SJCRH30 (cell line): ENCODE measurements around the gene BBIP1. TPM values are rescaled to one million over a fixed set of nuclear protein-coding genes. Genes with fewer than 3 reads are reported as not detected.

Source experiments
- DNase-seq, 2 experiments: peaks; one replicate each; pipeline ENCODE4 v3.0.0-alpha.2; 2015 to 2020
- H3K27ac ChIP-seq: fragments of 250-450 bp; sonication (Bioruptor Pico); 2 replicates; pipeline ENCODE4 v1.5.1; 2020; ENCODE audit warnings: mild to moderate bottlenecking, moderate library complexity
- H3K27me3 ChIP-seq: fragments of 250-450 bp; sonication (Bioruptor Pico); 2 replicates; pipeline ENCODE4 v1.5.1; 2020; ENCODE audit warnings: mild to moderate bottlenecking, moderate library complexity
- H3K36me3 ChIP-seq: fragments of 250-450 bp; sonication (Bioruptor Pico); 2 replicates; pipeline ENCODE4 v1.5.1; 2020; ENCODE audit warnings: mild to moderate bottlenecking, moderate library complexity
- H3K4me1 ChIP-seq: fragments of 250-450 bp; sonication (Bioruptor Pico); 2 replicates; pipeline ENCODE4 v1.5.1; 2020; ENCODE audit warnings: mild to moderate bottlenecking, moderate library complexity
- H3K4me3 ChIP-seq: fragments of 250-450 bp; sonication (Bioruptor Pico); 2 replicates; pipeline ENCODE4 v1.5.1; 2020; ENCODE audit warnings: mild to moderate bottlenecking, moderate library complexity
- H3K9me3 ChIP-seq: fragments of 250-450 bp; sonication (Bioruptor Pico); replicated peaks from 2 replicates; pipeline ENCODE4 v1.5.1; 2020; ENCODE audit warnings: mild to moderate bottlenecking, moderate library complexity
- total RNA-seq: library from RNA; depleted of rRNA; stranded (reverse); fragments of >200 nt; shearing (Covaris generic); gene quantifications from 2 replicates; pipeline ENCODE4 v1.2.3, GENCODE V29; 2014

BBIP1 gene
- total RNA-seq, 1 experiment from 2014 or later, result 57.0 TPM

GRCh38 chr10:110865809-110866482, 53.0 kb downstream of the BBIP1 start:
- no peak for DNase-seq
- H3K27ac ChIP-seq, result peak overlapping the region; percentile 85
- peaks cover 43% of the 10 kb centered on the region for H3K4me1 ChIP-seq
- H3K4me3 ChIP-seq, result no peak overlapping the region
- no peaks in the 10 kb centered on the region for H3K27me3 ChIP-seq
- no peaks in the 10 kb centered on the region; the same call in 1 of the 2 replicates for H3K9me3 ChIP-seq
- no peaks in the 10 kb centered on the region for H3K36me3 ChIP-seq

- peak overlapping the region; percentile 15 for H3K4me3 ChIP-seq
Observed at GRCh38 chr10:110865186-110865808, 53.7 kb downstream of the BBIP1 start.

GRCh38 chr10:110864662-110865140, 54.3 kb downstream of the BBIP1 start:
- Histone ChIP-seq H3K4me1 (peaks cover 49% of the 10 kb centered on the region), H3K9me3 (no peaks in the 10 kb centered on the region; the same call in 1 of the 2 replicates), H3K27ac (peak overlapping the region; percentile 85), H3K27me3 (no peaks in the 10 kb centered on the region), H3K36me3 (no peaks in the 10 kb centered on the region), H3K4me3 (peak overlapping the region; percentile 15)
- DNase-seq, result peak; percentile 51 to 66

More at GRCh38 chr10:110865186-110865808, 53.7 kb downstream of the BBIP1 start:
- Histone ChIP-seq H3K27ac (peak overlapping the region; percentile 85), H3K4me1 (peaks cover 44% of the 10 kb centered on the region), H3K9me3 (no peaks in the 10 kb centered on the region; the same call in 1 of the 2 replicates), H3K36me3 (no peaks in the 10 kb centered on the region), H3K27me3 (no peaks in the 10 kb centered on the region)
- peak; percentile 68 to 70 for DNase-seq

- Histone ChIP-seq H3K27me3 (no peaks in the 10 kb centered on the region), H3K9me3 (no peaks in the 10 kb centered on the region; the same call in 1 of the 2 replicates), H3K4me1 (peaks cover 49% of the 10 kb centered on the region), H3K27ac (no peak overlapping the region), H3K36me3 (no peaks in the 10 kb centered on the region), H3K4me3 (no peak overlapping the region)
- DNase-seq, result no peak
Observed at GRCh38 chr10:110863956-110864355, 55.0 kb downstream of the BBIP1 start.

DNA sequence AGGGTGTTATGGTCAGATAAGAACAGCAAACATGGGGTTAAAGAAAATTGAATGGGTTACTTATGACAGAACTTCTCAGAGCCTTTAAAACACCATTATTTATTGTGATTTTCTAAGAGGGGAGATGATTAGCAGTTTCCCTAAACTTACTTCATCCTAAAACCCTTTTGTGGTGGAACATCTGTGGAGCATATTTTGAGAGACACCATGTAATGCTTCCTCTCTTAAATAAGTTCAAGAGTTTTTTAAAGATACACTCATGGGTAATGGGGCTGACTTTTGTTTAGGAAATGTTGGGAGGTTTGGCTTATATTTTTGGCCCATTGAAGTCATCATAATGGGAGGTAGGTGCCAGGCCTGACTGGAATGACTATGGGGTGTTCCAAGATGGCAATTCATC, 55.6 kb downstream of the BBIP1 start:
- Histone ChIP-seq H3K27me3 (no peaks in the 10 kb centered on the region), H3K4me1 (peaks cover 52% of the 10 kb centered on the region), H3K27ac (no peak overlapping the region), H3K9me3 (no peaks in the 10 kb centered on the region; the same call in 1 of the 2 replicates), H3K36me3 (no peaks in the 10 kb centered on the region), H3K4me3 (no peak overlapping the region)
- DNase-seq, result no peak

GRCh38 chr10:110862961-110863360, 56.0 kb downstream of the BBIP1 start:
- Histone ChIP-seq H3K36me3 (no peaks in the 10 kb centered on the region), H3K4me1 (peaks cover 54% of the 10 kb centered on the region), H3K4me3 (no peak overlapping the region), H3K27ac (no peak overlapping the region), H3K27me3 (no peaks in the 10 kb centered on the region), H3K9me3 (no peaks in the 10 kb centered on the region; the same call in 1 of the 2 replicates)
- no peak for DNase-seq

DNA sequence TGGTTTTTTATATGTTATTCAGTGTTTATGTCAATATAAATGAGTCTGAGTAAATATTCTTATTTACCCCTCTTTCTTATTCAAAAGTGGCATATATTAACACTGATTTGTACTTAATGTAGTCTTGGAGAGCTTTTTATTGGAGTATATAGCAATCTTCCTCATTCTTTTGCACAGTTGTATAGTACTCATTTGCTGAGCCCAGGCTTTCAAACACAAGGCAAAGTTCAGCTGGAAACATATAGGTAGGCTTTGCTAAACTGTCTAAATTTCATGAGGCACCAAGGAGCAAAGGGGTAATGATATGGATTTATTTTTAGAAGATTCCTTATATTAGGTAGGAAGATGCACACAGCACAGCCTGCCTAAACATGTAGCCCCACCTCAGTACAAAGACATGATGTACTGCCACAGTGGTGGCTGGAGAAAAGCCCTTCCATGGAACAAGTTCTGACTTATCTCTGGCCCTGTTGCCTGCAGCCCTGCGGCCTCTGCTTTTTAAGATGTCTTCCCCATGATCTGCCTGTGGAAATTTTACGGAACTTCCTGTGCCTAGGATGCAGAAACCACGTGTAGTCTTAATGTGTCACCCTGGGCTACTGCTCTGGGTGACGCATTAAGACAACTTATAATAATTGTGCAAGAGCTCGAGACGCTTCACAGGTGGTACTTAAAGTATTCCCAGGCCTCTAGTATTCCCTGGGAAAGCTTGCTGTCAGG, 56.9 kb downstream of the BBIP1 start:
- no peak for DNase-seq
- no peak overlapping the region for H3K27ac ChIP-seq
- H3K36me3 ChIP-seq, result no peaks in the 10 kb centered on the region
- no peaks in the 10 kb centered on the region for H3K27me3 ChIP-seq
- H3K4me3 ChIP-seq, result no peak overlapping the region
- H3K4me1 ChIP-seq, result peaks cover 53% of the 10 kb centered on the region
- H3K9me3 ChIP-seq, result no peaks in the 10 kb centered on the region; the same call in 1 of the 2 replicates

DNA sequence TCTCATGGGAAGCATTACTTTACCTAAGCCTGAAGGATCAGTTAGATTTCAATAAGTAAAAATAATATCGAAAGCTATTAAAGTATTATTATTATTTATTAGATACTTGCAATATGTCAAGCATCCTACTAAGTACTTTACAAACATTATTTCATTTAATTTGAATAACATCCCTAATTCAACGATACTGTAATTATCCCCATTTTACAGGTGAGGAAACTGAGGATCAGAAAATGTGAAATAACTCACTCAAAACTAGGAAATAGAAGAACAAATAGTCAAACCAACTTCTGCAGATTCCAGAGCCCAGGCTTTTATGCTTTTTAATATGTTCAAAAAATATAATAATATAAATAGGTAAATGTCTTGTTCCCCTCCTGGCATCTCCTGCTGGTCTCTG, 57.5 kb downstream of the BBIP1 start:
- Histone ChIP-seq H3K36me3 (no peaks in the 10 kb centered on the region), H3K4me1 (peaks cover 47% of the 10 kb centered on the region), H3K4me3 (no peak overlapping the region), H3K27me3 (no peaks in the 10 kb centered on the region), H3K27ac (no peak overlapping the region), H3K9me3 (no peaks in the 10 kb centered on the region; the same call in 1 of the 2 replicates)
- no peak for DNase-seq

DNA sequence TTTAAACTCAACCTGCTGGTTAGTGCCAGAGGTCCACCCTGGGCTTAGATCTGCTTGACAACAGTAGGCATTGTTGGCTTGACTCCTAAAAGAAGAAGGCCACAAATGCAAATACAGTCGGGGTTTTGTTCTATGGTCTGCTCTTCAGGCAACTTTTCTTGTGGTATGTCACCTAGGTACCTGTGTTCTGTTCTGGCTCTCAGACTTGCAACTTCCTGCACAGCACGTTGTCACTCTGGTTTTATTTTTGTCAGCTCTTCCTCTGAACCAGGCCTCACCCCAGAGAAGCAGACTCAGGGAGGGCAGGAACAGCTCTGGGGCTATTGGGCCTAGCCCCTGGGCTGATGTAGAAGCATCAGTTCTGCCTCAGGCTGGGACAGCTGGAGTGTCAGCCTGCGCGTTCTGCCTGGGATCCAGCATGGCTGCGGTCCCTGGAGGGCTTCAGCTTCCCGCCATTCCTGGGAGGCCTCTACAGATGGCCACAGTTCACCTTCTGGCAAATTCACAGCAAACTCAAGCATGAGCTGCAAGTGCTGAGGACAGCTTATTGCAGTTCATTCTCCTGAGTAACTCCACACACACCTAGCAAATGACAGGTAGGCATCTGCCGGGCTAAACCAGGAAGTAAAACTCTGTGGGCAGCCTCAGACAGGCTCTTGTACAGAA, 58.3 kb downstream of the BBIP1 start:
- H3K27me3 ChIP-seq, result no peaks in the 10 kb centered on the region
- peaks cover 41% of the 10 kb centered on the region for H3K4me1 ChIP-seq
- no peaks in the 10 kb centered on the region; the same call in 1 of the 2 replicates for H3K9me3 ChIP-seq
- no peak overlapping the region for H3K4me3 ChIP-seq
- peak; percentile 26 to 34 for DNase-seq
- H3K36me3 ChIP-seq, result no peaks in the 10 kb centered on the region
- no peak overlapping the region for H3K27ac ChIP-seq

DNA sequence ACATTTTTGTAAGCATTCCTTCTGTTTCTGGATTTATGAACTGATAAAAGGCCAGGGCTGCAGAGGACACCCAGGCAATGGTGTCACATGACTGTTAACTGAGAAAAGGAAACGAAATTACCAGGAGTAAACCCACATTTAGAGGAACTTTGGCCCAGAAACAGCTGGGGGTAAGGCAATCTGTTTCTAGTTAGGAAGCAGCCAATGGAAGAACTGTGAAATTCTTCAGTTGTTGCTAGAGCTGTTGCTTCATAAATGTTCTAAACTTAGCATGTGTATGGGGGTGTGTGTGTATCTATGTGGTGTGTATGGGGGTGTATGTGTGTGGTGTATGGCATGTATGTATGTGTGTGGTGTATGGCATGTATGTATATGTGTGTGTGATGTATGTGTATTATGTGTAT, 59.0 kb downstream of the BBIP1 start:
- Histone ChIP-seq H3K36me3 (no peaks in the 10 kb centered on the region), H3K27ac (no peak overlapping the region), H3K4me1 (peaks cover 34% of the 10 kb centered on the region), H3K9me3 (no peaks in the 10 kb centered on the region; the same call in 1 of the 2 replicates), H3K27me3 (no peaks in the 10 kb centered on the region), H3K4me3 (no peak overlapping the region)
- peak in 1 of 2 experiments; percentile 30 for DNase-seq

DNA sequence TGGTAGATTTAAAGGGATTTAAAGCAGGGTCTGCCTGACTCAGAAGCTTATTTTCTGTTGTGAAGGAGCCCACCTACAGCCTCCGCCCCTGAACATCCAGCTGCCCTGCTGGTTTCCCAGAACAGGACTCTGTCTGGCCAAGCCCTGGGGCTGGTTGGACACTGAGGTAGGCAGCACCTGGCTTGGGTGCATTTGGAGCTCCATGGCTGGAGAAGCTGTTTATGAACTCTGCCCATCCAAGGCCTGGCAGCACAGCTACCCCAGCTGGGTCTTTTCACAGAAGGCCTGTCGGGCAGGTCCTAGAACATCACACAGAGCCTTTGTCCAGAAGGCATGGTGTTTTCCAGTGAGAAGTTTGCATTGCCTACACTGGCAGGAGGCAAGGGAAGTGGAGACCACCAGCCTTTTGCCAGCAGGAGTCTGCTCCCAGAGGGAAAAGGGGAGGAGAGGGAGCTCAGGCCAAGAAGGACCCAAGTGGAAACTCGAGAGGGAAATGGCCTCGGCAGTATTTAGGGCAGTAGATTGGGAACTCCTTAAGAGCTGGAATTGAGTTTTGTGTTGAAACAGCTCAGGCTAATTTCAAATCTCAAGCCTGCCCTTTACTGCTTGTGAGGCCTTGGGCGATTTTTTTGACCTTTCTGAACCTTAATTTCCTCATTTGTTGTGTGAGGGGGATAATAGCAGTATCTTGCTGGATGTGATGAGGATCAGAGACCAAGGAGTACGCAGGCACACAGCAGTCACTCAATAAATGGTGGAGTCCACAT, 59.6 kb downstream of the BBIP1 start:
- peaks cover 28% of the 10 kb centered on the region for H3K4me1 ChIP-seq
- no peak overlapping the region for H3K27ac ChIP-seq
- H3K4me3 ChIP-seq, result no peak overlapping the region
- DNase-seq, result no peak
- no peaks in the 10 kb centered on the region; the same call in 1 of the 2 replicates for H3K9me3 ChIP-seq
- no peaks in the 10 kb centered on the region for H3K36me3 ChIP-seq
- H3K27me3 ChIP-seq, result no peaks in the 10 kb centered on the region

GRCh38 chr10:110858297-110858934, 60.6 kb downstream of the BBIP1 start:
- Histone ChIP-seq H3K27me3 (no peaks in the 10 kb centered on the region), H3K36me3 (no peaks in the 10 kb centered on the region), H3K9me3 (no peaks in the 10 kb centered on the region; the same call in 1 of the 2 replicates), H3K4me3 (no peak overlapping the region), H3K4me1 (peaks cover 24% of the 10 kb centered on the region), H3K27ac (peak overlapping the region; percentile 58)
- DNase-seq, result no peak
